SK-N-SH (cell line): ENCODE measurements around the gene DCAF6. TPM values are rescaled to one million over a fixed set of nuclear protein-coding genes. Genes with fewer than 3 reads are reported as not detected.

ENCODE experiments used
- CTCF ChIA-PET: fragments of 300-600, 350-600 bp; formaldehyde crosslinking; extraction: SDS; loops from one replicate; lab custom pipeline; 2021; lab: Yijun Ruan, JAX
- POLR2A ChIA-PET: fragments of 350-600 bp; sonication (Branson Sonifier 250); formaldehyde crosslinking; extraction: SDS; loops from one replicate; lab custom pipeline; 2020; ENCODE audit warnings: antibody characterized with exemption, inconsistent platforms; lab: Yijun Ruan, JAX
- DNase-seq: peaks from one replicate; pipeline ENCODE4 v3.0.0; 2012
- H2AFZ ChIP-seq: fragments of 200-600 bp; sonication (generic); 2 replicates; pipeline ENCODE4 v1.8.1; 2016; ENCODE audit warnings: antibody characterized with exemption, mild to moderate bottlenecking, low read depth
- H3F3A ChIP-seq: fragments of 200-600 bp; sonication (generic); replicated peaks from 2 replicates; pipeline ENCODE3; 2016; ENCODE audit warnings: antibody characterized with exemption, mild to moderate bottlenecking; ENCODE audit not compliant: insufficient read depth
- H3K27ac ChIP-seq, 2 experiments: fragments of 200-500 bp in 1 of 2; fragments of 200-600 bp in 1 of 2; sonication (Bioruptor generic) in 1 of 2; sonication (generic), shearing (Covaris generic) in 1 of 2; 2 replicates each; pipeline versions ENCODE4 v1.5.1 to v1.6.1; 2014 to 2016; ENCODE audit warnings: low read depth in 2 of 2, inconsistent platforms in 1 of 2, low read length in 1 of 2, mild to moderate bottlenecking in 1 of 2, mixed read lengths in 1 of 2
- H3K27me3 ChIP-seq: fragments of 200-600 bp; sonication (generic), shearing (Covaris generic); 2 replicates; pipeline ENCODE4 v1.6.1; 2016; ENCODE audit warnings: mixed run types; ENCODE audit not compliant: insufficient read depth
- H3K36me3 ChIP-seq, 2 experiments: fragments of 200-500 bp in 1 of 2; fragments of 200-600 bp in 1 of 2; sonication (Bioruptor generic) in 1 of 2; sonication (generic) in 1 of 2; replicated peaks in 1 of 2; 2 replicates each; pipeline versions ENCODE3 to v1.5.1; 2014 to 2016; ENCODE audit warnings: low read length in 1 of 2, mild to moderate bottlenecking in 1 of 2; ENCODE audit not compliant: insufficient read depth in 2 of 2, control insufficient read depth in 1 of 2
- H3K4me1 ChIP-seq, 2 experiments: fragments of 200-500 bp in 1 of 2; fragments of 200-600 bp in 1 of 2; sonication (Bioruptor generic) in 1 of 2; sonication (generic), shearing (Covaris generic) in 1 of 2; 2 replicates each; pipeline versions ENCODE4 v1.5.1 to v1.6.1; 2014 to 2016; ENCODE audit warnings: low read depth in 1 of 2, low read length in 1 of 2, mixed run types in 1 of 2; ENCODE audit not compliant: insufficient read depth in 2 of 2, control insufficient read depth in 1 of 2
- H3K4me2 ChIP-seq: fragments of 200-600 bp; sonication (generic), shearing (Covaris generic); 2 replicates; pipeline ENCODE4 v1.6.1; 2017; ENCODE audit warnings: mixed run types
- H3K4me3 ChIP-seq, 2 experiments: fragments of 200-500 bp in 1 of 2; fragments of 200-600 bp in 1 of 2; sonication (Bioruptor generic) in 1 of 2; sonication (generic), shearing (Covaris generic) in 1 of 2; 2 replicates each; pipeline versions ENCODE4 v1.5.1 to v1.8.1; 2014 to 2016; ENCODE audit warnings: low read depth in 2 of 2, inconsistent platforms in 1 of 2, low read length in 1 of 2, mild to moderate bottlenecking in 1 of 2, mixed read lengths in 1 of 2, moderate library complexity in 1 of 2
- H3K79me2 ChIP-seq: fragments of 200-600 bp; sonication (generic); 2 replicates; pipeline ENCODE4 v1.8.1; 2017; ENCODE audit warnings: mild to moderate bottlenecking; ENCODE audit not compliant: insufficient read depth
- H3K9ac ChIP-seq: fragments of 200-600 bp; sonication (generic); 2 replicates; pipeline ENCODE4 v1.6.1; 2017; ENCODE audit warnings: mixed run types
- H3K9me2 ChIP-seq: fragments of 200-600 bp; sonication (generic); 2 replicates; pipeline ENCODE4 v1.6.1; 2017; ENCODE audit warnings: mixed run types
- H3K9me3 ChIP-seq: fragments of 200-600 bp; sonication (generic); 2 replicates; pipeline ENCODE4 v1.6.1; 2017; ENCODE audit warnings: mixed run types, mild to moderate bottlenecking, moderate library complexity
- H4K20me1 ChIP-seq: fragments of 200-600 bp; sonication (generic); 2 replicates; pipeline ENCODE4 v1.6.1; 2017; ENCODE audit warnings: mild to moderate bottlenecking, mixed run types; ENCODE audit not compliant: insufficient read depth
- ELF1 ChIP-seq: IDR thresholded peaks from 2 replicates; pipeline ENCODE4 v1.4.0; 2012
- EP300 ChIP-seq, 2 experiments: IDR thresholded peaks; 2 replicates each; pipeline versions ENCODE4 v1.4.0 to v1.6.1; 2012; ENCODE audit warnings: borderline replicate concordance in 1 of 2, low read depth in 1 of 2, low read length in 1 of 2
- FOSL2 ChIP-seq: IDR thresholded peaks from 2 replicates; pipeline ENCODE4 v1.4.0; 2012; ENCODE audit warnings: low read depth, mild to moderate bottlenecking, moderate library complexity, borderline replicate concordance
- FOXJ3 ChIP-seq: sonication (generic); formaldehyde crosslinking; IDR thresholded peaks from 2 replicates; pipeline ENCODE4 v1.5.1; 2020; ENCODE audit warnings: mild to moderate bottlenecking, missing genetic modification reagents
- FOXM1 ChIP-seq: IDR thresholded peaks from 2 replicates; pipeline ENCODE4 v1.4.0; 2012; ENCODE audit warnings: low read depth, mild to moderate bottlenecking
- GABPA ChIP-seq: IDR thresholded peaks from 2 replicates; pipeline ENCODE4 v1.4.0; 2012; ENCODE audit warnings: low read depth, mild to moderate bottlenecking
- JUND ChIP-seq: IDR thresholded peaks from 2 replicates; pipeline ENCODE4 v1.4.0; 2012
- NFIC ChIP-seq: IDR thresholded peaks from 2 replicates; pipeline ENCODE4 v1.4.0; 2012; ENCODE audit warnings: borderline replicate concordance
- NRF1 ChIP-seq: IDR thresholded peaks from 2 replicates; pipeline ENCODE4 v1.6.1; 2012; ENCODE audit warnings: low read depth, mild to moderate bottlenecking, low read length
- POLR2AphosphoS5 ChIP-seq: IDR thresholded peaks from 2 replicates; pipeline ENCODE4 v1.6.1; 2012; ENCODE audit warnings: low read depth, low read length
- RAD21 ChIP-seq: IDR thresholded peaks from 2 replicates; pipeline ENCODE4 v1.6.1; 2012; ENCODE audit warnings: mild to moderate bottlenecking, low read length
- RXRA ChIP-seq: IDR thresholded peaks from 2 replicates; pipeline ENCODE4 v1.4.0; 2012; ENCODE audit warnings: low read depth, mild to moderate bottlenecking, borderline replicate concordance
- SMC3 ChIP-seq: IDR thresholded peaks from 2 replicates; pipeline ENCODE4 v1.6.1; 2012; ENCODE audit warnings: low read depth, low read length, improper control_type of control experiment
- TEAD4 ChIP-seq: IDR thresholded peaks from 2 replicates; pipeline ENCODE4 v1.4.0; 2012; ENCODE audit warnings: mild to moderate bottlenecking, borderline replicate concordance; ENCODE audit not compliant: insufficient read depth
- YY1 ChIP-seq: IDR thresholded peaks from 2 replicates; pipeline ENCODE4 v1.4.0; 2012; ENCODE audit warnings: low read depth, mild to moderate bottlenecking
- WGBS: methylation state at CpG from one replicate; pipeline ENCODE4 v1.1.6; 2017; ENCODE audit warnings: low lambda C conversion rate; 5-methylcytosine and 5-hydroxymethylcytosine counted together
- polyA plus RNA-seq, 3 experiments: library from polyadenylated mRNA; depleted of rRNA; stranded (reverse); fragments of >200 nt; gene quantifications; 2 replicates each; pipeline ENCODE4 v1.2.3, GENCODE V29; 2012
- TF ChIP-seq, protein P1 (sequence below): IDR thresholded peaks from 2 replicates; pipeline ENCODE4 v1.4.0; 2012; ENCODE audit warnings: low read depth, borderline replicate concordance
- TF ChIP-seq, protein P2 (sequence below): IDR thresholded peaks from 2 replicates; pipeline ENCODE4 v1.6.1; 2012; ENCODE audit warnings: mild to moderate bottlenecking, low read depth, low read length, moderate library complexity
- TF ChIP-seq, protein P3 (sequence below): IDR thresholded peaks from 2 replicates; pipeline ENCODE4 v1.4.0; 2012; ENCODE audit warnings: low read depth

DCAF6 gene
- polyA plus RNA-seq, 1 of the 3 experiments (the other 2 are of a cell fraction), result 31.3 TPM

DNA sequence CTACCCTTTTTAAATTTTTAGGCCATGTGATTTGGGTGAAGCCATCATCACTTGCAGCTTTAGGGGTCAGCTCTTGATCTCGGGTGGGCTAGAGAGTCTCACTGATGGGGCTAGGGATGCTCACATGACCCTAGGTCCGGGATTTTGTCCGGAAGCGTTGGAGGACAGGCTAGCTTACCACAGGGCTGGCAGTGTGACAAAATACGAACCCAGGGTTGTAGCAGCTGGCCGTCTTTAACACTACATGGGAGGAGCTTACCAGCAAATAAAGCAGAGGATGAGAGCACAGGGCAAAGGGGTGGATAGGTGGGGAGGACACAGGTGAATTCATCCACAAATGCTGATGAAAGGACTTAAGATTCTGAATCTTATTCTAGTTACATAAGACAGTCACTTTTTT is 178.4 kb downstream of the DCAF6 start (continued):
- TF ChIP-seq RAD21 (no peak), JUND (no peak)
- TF ChIP-seq, protein P1, sequence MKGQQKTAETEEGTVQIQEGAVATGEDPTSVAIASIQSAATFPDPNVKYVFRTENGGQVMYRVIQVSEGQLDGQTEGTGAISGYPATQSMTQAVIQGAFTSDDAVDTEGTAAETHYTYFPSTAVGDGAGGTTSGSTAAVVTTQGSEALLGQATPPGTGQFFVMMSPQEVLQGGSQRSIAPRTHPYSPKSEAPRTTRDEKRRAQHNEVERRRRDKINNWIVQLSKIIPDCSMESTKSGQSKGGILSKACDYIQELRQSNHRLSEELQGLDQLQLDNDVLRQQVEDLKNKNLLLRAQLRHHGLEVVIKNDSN, result no peak
- TF ChIP-seq, protein P2, sequence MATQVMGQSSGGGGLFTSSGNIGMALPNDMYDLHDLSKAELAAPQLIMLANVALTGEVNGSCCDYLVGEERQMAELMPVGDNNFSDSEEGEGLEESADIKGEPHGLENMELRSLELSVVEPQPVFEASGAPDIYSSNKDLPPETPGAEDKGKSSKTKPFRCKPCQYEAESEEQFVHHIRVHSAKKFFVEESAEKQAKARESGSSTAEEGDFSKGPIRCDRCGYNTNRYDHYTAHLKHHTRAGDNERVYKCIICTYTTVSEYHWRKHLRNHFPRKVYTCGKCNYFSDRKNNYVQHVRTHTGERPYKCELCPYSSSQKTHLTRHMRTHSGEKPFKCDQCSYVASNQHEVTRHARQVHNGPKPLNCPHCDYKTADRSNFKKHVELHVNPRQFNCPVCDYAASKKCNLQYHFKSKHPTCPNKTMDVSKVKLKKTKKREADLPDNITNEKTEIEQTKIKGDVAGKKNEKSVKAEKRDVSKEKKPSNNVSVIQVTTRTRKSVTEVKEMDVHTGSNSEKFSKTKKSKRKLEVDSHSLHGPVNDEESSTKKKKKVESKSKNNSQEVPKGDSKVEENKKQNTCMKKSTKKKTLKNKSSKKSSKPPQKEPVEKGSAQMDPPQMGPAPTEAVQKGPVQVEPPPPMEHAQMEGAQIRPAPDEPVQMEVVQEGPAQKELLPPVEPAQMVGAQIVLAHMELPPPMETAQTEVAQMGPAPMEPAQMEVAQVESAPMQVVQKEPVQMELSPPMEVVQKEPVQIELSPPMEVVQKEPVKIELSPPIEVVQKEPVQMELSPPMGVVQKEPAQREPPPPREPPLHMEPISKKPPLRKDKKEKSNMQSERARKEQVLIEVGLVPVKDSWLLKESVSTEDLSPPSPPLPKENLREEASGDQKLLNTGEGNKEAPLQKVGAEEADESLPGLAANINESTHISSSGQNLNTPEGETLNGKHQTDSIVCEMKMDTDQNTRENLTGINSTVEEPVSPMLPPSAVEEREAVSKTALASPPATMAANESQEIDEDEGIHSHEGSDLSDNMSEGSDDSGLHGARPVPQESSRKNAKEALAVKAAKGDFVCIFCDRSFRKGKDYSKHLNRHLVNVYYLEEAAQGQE, result no peak
- TF ChIP-seq, all 33 proteins: peak for 0

DNA sequence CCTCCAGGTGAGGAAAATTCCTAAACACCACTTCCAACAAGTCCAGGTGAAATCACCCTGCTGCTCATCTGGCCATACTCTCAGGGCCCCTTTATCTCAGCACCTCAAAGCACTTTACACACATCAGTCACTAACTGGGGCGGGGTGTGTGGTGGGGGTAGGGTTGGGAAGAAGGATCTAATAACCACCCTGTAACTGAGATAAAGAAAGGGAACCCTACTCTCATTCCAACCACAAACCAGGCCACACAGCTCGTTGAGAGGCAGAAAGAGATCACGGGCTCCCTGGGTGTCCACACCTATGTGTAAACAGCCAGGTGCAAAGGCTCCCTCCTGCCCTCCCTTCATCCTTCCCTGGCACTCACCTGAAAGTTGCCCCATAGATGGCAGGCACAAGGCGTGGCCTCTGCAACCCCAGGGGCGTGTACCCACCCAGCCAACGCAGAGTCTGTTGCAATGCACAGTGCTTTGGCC is 179.9 kb downstream of the DCAF6 start:
- H3K9me2 ChIP-seq, result no peaks in the 10 kb centered on the region
- no peak overlapping the region for H3K9ac ChIP-seq
- H2AFZ ChIP-seq, result no peak overlapping the region
- ChIA-PET POLR2A (no interaction called here), CTCF (interaction anchor here (0.7 kb wide), 1 partner anchor 34 kb away, joined by 3 read pairs; no protein-coding TSS in a partner anchor)
- H3K27me3 ChIP-seq, result no peaks in the 10 kb centered on the region
- H3K27ac ChIP-seq, result no peak overlapping the region
- H4K20me1 ChIP-seq, result no peaks in the 10 kb centered on the region
- H3K4me1 ChIP-seq, result peaks cover 3 to 4% of the 10 kb centered on the region in 2 experiments; a peak in 2 of 4 replicates
- H3F3A ChIP-seq, result peaks cover 19% of the 10 kb centered on the region
- peaks cover 81% of the 10 kb centered on the region for H3K79me2 ChIP-seq
- WGBS, result 88% methylated on average over 6 of the region's 6 CpGs
- no peak overlapping the region for H3K4me2 ChIP-seq
- peaks cover 14 to 27% of the 10 kb centered on the region in 2 experiments for H3K36me3 ChIP-seq
- no peak overlapping the region for H3K4me3 ChIP-seq
- TF ChIP-seq SMC3, result no peak
- TF ChIP-seq JUND, result no peak
- TF ChIP-seq FOXJ3 (CRISPR knock-in tag), result no peak
- no peak for TF ChIP-seq FOXM1
- no peak for TF ChIP-seq EP300 (IDR thresholded peaks at IDR 0.05; ENCODE audit: borderline replicate concordance in 1 of 2, low read depth in 1 of 2, low read length in 1 of 2)
- no peak for TF ChIP-seq FOSL2
- no peak for TF ChIP-seq TEAD4
- TF ChIP-seq NFIC, result no peak
- TF ChIP-seq, protein P3, sequence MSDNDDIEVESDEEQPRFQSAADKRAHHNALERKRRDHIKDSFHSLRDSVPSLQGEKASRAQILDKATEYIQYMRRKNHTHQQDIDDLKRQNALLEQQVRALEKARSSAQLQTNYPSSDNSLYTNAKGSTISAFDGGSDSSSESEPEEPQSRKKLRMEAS, result no peak
- TF ChIP-seq ELF1, result no peak
- no peak for TF ChIP-seq NRF1
- TF ChIP-seq, protein P1, result no peak
- no peak for TF ChIP-seq YY1
- no peak for TF ChIP-seq POLR2AphosphoS5
- TF ChIP-seq, protein P2, result no peak
- TF ChIP-seq RXRA, result no peak
- no peak for TF ChIP-seq GABPA
- TF ChIP-seq, all 33 proteins: peak for 0
- DNase-seq, result no peak
- H3K9me3 ChIP-seq, result no peaks in the 10 kb centered on the region
